ENCODE results near the gene QPRT. TPM values are rescaled to one million over a fixed set of nuclear protein-coding genes. Genes with fewer than 3 reads are reported as not detected.
"Not testable (repeated sequence)": the region's sequence is repeated elsewhere in the genome, so short reads cannot be mapped to it uniquely, and the experiment has no call there.

QPRT gene
- total RNA-seq, 1 donor from 2014 or later, result 119 TPM

DNA sequence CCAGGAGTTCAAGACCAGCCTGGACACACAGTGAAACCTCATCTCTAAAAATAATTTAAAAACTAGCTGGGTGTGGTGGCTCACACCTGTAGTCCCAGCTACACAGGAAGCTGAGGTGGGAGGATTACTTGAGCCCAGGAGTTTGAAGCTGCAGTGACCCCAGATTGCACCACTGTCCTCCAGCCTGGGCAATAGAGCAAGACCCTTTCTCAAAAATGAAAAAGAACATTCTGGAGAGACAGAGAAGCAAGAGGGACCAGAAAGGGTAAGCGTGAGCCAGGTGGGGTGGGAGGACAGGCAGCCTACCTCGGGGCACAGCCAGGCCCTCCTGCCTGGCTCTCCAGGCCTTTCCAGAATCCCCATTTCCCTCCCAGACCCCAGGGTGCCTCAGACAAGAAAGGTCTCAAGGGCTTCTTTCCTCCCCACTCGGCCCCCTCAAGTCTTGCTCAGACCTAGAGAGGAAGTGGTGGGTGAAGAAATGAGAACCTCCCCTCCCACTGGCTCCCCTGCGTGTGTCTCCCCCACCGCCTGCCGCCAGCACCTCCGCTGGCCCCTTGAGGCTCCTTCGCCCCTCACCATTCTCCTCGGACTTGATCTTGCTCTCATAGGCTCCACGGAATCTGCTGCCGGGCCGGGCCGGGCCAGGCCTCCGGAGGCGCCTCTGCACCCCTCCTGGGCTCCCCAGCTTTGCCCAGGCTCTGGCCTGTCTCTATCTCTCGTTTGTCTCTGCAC, 66.3 kb downstream of the QPRT start:
- no peak for DNase-seq (ENCODE audit: low read depth)

DNA sequence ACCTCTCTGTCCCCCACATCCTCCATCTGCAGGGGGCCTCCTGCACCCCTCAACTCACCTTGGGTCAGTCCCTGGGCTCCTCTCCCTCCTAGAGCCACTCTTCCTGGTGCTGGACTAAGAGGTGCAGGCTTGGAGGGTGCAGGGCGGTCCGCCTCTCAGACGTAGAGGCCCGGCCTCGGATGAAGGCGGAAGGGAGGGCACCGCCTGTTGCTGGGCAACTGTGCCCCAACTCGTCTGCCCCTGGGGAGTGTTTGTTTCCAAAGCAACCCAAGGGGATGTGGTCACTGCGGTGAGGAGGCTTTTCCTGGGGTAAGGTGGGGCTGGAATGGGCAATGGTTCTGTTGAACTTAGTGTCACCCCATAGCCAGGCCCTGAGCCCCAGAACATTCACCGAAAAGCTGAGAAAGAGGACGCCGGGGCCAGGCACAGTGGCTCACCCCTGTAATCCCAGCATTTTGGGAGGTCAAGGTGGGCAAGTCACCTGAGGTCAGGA, 66.9 kb downstream of the QPRT start, which contains the start of gene C16orf54:
Gene C16orf54, minus strand, starts transcription at position 138 of the 493 bp plus-strand sequence. CDS start 1,039 bp downstream, outside the sequence.
- DNase-seq (ENCODE audit: low read depth), result no peak

GRCh38 chr16:29746518-29746917, 67.5 kb downstream of the QPRT start:
- not testable (repeated sequence) for DNase-seq (ENCODE audit: low read depth)

Other genes starting within 250 kb of the QPRT start
- 13.3 and 38.2 TPM in 2 replicates for gene BOLA2, start 224.8 kb upstream of the QPRT start, total RNA-seq
- 16.0 and 32.1 TPM in 2 replicates for gene SLX1B, start 224.6 kb upstream of the QPRT start, total RNA-seq
- 2.1 and 3.3 TPM in 2 replicates for gene SULT1A4, start 219.3 kb upstream of the QPRT start, total RNA-seq
- gene NPIPB12, start 172.8 kb upstream of the QPRT start, total RNA-seq, result 7.8 and 31.8 TPM in 2 replicates
- gene SPN, start 15.9 kb upstream of the QPRT start, total RNA-seq, result 0.05 TPM in 1 of 2 replicates, not detected in the other
- not detected in 2 replicates for gene C16orf54, start 66.8 kb downstream of the QPRT start, total RNA-seq
- gene ZG16, start 99.1 kb downstream of the QPRT start, total RNA-seq, result not detected in 2 replicates
- gene KIF22, start 111.6 kb downstream of the QPRT start, total RNA-seq, result 14.0 and 29.5 TPM in 2 replicates
- 159 and 161 TPM in 2 replicates for gene MAZ, start 127.3 kb downstream of the QPRT start, total RNA-seq
- 0.25 and 0.35 TPM in 2 replicates for gene PRRT2, start 133.0 kb downstream of the QPRT start, total RNA-seq
- 17.7 and 19.6 TPM in 2 replicates for gene PAGR1, start 137.0 kb downstream of the QPRT start, total RNA-seq
- 431 and 491 TPM in 2 replicates for gene MVP, start 141.3 kb downstream of the QPRT start, total RNA-seq
- 69.1 and 114 TPM in 2 replicates for gene CDIPT, start 184.0 kb downstream of the QPRT start, total RNA-seq
- gene SEZ6L2, start 220.4 kb downstream of the QPRT start, total RNA-seq, result 9.2 and 45.7 TPM in 2 replicates
- 15.8 and 33.3 TPM in 2 replicates for gene ASPHD1, start 221.3 kb downstream of the QPRT start, total RNA-seq
- 12.5 and 13.2 TPM in 2 replicates for gene KCTD13, start 247.0 kb downstream of the QPRT start, total RNA-seq

Measured in renal cortical epithelial cell (primary cell).